Liver (tissue), 9 donors: ENCODE data around the gene MAPK8. TPM values are rescaled to one million over a fixed set of nuclear protein-coding genes. Genes with fewer than 3 reads are reported as not detected.

Experiments used
- DNase-seq: peaks from one replicate; pipeline ENCODE4 v3.0.0-alpha.2; 2017; ENCODE audit warnings: low spot score
- H3K27ac ChIP-seq, 2 donors: one replicate each; pipeline ENCODE4 v1.7.0; 2013; ENCODE audit warnings: inconsistent platforms in 2 of 2, low read length in 2 of 2, control low read depth in 1 of 2, low read depth in 1 of 2, mild to moderate bottlenecking in 1 of 2
- H3K27me3 ChIP-seq, 4 donors: one replicate each; pipeline versions ENCODE4 v1.6.1 to v1.7.0; 2013; ENCODE audit warnings: low read length in 3 of 4, inconsistent platforms in 1 of 4, mild to moderate bottlenecking in 1 of 4, moderate library complexity in 1 of 4; ENCODE audit not compliant: control insufficient read depth in 4 of 4, insufficient read depth in 4 of 4
- H3K36me3 ChIP-seq, 4 donors: one replicate each; pipeline versions ENCODE4 v1.6.1 to v1.7.0; 2013; ENCODE audit warnings: low read length in 3 of 4, mild to moderate bottlenecking in 3 of 4, low read depth in 1 of 4, moderate library complexity in 1 of 4; ENCODE audit not compliant: control insufficient read depth in 4 of 4, insufficient read depth in 3 of 4
- H3K4me1 ChIP-seq, 4 donors: one replicate each; pipeline versions ENCODE4 v1.6.1 to v1.7.0; 2013; ENCODE audit warnings: low read length in 3 of 4, mild to moderate bottlenecking in 3 of 4, moderate library complexity in 1 of 4; ENCODE audit not compliant: control insufficient read depth in 4 of 4, insufficient read depth in 4 of 4
- H3K4me3 ChIP-seq, 3 donors: one replicate each; pipeline versions ENCODE4 v1.6.1 to v1.7.0; 2013; ENCODE audit warnings: low read length in 3 of 3, control low read depth in 1 of 3, low read depth in 1 of 3, mild to moderate bottlenecking in 1 of 3
- H3K9ac ChIP-seq, 2 donors: one replicate each; pipeline ENCODE4 v1.7.0; 2013; ENCODE audit warnings: low read length in 2 of 2, mild to moderate bottlenecking in 2 of 2, moderate library complexity in 2 of 2, control low read depth in 1 of 2, low read depth in 1 of 2
- H3K9me3 ChIP-seq, 4 donors: one replicate each; pipeline versions ENCODE4 v1.6.1 to v1.7.0; 2013; ENCODE audit warnings: low read length in 3 of 4; ENCODE audit not compliant: control insufficient read depth in 4 of 4
- ATF3 ChIP-seq: IDR thresholded peaks from 2 replicates; pipeline ENCODE4 v1.6.1; 2016; ENCODE audit warnings: antibody characterized with exemption
- EGR1 ChIP-seq, 2 donors: IDR thresholded peaks; 2 replicates each; pipeline ENCODE4 v1.6.1; 2016 to 2018; ENCODE audit warnings: antibody characterized with exemption in 2 of 2, low read depth in 2 of 2
- FOXA1 ChIP-seq: IDR thresholded peaks from 2 replicates; pipeline ENCODE4 v1.6.1; 2016; ENCODE audit warnings: antibody characterized with exemption
- FOXA2 ChIP-seq: IDR thresholded peaks from 2 replicates; pipeline ENCODE4 v1.6.1; 2016; ENCODE audit warnings: antibody characterized with exemption
- GABPA ChIP-seq, 2 donors: IDR thresholded peaks in 1 of 2; conservative IDR thresholded peaks in 1 of 2; 2 replicates each; pipeline ENCODE4 v1.6.1; 2016; ENCODE audit warnings: antibody characterized with exemption in 2 of 2, mild to moderate bottlenecking in 1 of 2, moderate library complexity in 1 of 2
- HNF4A ChIP-seq, 2 donors: conservative IDR thresholded peaks; 2 replicates each; pipeline ENCODE4 v1.6.1; 2016; ENCODE audit warnings: antibody characterized with exemption in 2 of 2, mild to moderate bottlenecking in 2 of 2
- HNF4G ChIP-seq: IDR thresholded peaks from 2 replicates; pipeline ENCODE4 v1.6.1; 2016; ENCODE audit warnings: antibody characterized with exemption
- JUND ChIP-seq, 2 donors: IDR thresholded peaks; 2 replicates each; pipeline ENCODE4 v1.6.1; 2016; ENCODE audit warnings: antibody characterized with exemption in 2 of 2
- NR2F2 ChIP-seq: IDR thresholded peaks from 2 replicates; pipeline ENCODE4 v1.6.1; 2016; ENCODE audit warnings: antibody characterized with exemption
- RAD21 ChIP-seq, 2 donors: IDR thresholded peaks; 2 replicates each; pipeline ENCODE4 v1.6.1; 2016; ENCODE audit warnings: antibody characterized with exemption in 2 of 2, mild to moderate bottlenecking in 2 of 2
- RXRA ChIP-seq, 2 donors: IDR thresholded peaks; 2 replicates each; pipeline ENCODE4 v1.6.1; 2017 to 2018; ENCODE audit warnings: antibody characterized with exemption in 2 of 2, mild to moderate bottlenecking in 1 of 2
- SP1 ChIP-seq: IDR thresholded peaks from 2 replicates; pipeline ENCODE4 v1.6.1; 2018; ENCODE audit warnings: antibody characterized with exemption, mild to moderate bottlenecking
- TAF1 ChIP-seq: conservative IDR thresholded peaks from 2 replicates; pipeline ENCODE4 v1.6.1; 2016; ENCODE audit warnings: antibody characterized with exemption, mild to moderate bottlenecking
- YY1 ChIP-seq: IDR thresholded peaks from 2 replicates; pipeline ENCODE4 v1.6.1; 2016; ENCODE audit warnings: antibody characterized with exemption, mild to moderate bottlenecking
- WGBS: extraction: QIAGEN DNeasy Blood & Tissue Kit; methylation state at CpG from one replicate; pipeline ENCODE4 v1.1.7; 2013; 5-methylcytosine and 5-hydroxymethylcytosine counted together
- polyA plus RNA-seq, 2 donors: library from polyadenylated mRNA; stranded (reverse) in 1 of 2; unstranded in 1 of 2; fragments of 200-250 nt in 1 of 2; fragments of >200 nt in 1 of 2; fragmentation: Nextera tagmentation in 1 of 2; extraction: Ambion mirVana in 1 of 2; gene quantifications; one replicate each; pipeline versions ENCODE4 v1.2.1 to v1.2.3, GENCODE V29; 2013 to 2015
- total RNA-seq, 2 donors: library from RNA; depleted of rRNA; stranded (reverse); fragments of >200 nt; gene quantifications; one replicate each; pipeline ENCODE4 v1.2.3, GENCODE V29; 2014
- TF ChIP-seq, protein P1 (sequence below): IDR thresholded peaks from 2 replicates; pipeline ENCODE4 v1.6.1; 2016; ENCODE audit warnings: antibody characterized with exemption, mild to moderate bottlenecking
- TF ChIP-seq, protein P2 (sequence below): fragments of 150-350 bp; IDR thresholded peaks from 2 replicates; pipeline ENCODE4 v1.5.1; 2017; ENCODE audit warnings: improper control_type of control experiment, low read depth, low read length; ENCODE audit not compliant: missing input control
- TF ChIP-seq, protein P3 (sequence below): IDR thresholded peaks from 2 replicates; pipeline ENCODE4 v1.6.1; 2016; ENCODE audit warnings: antibody characterized with exemption
- TF ChIP-seq, protein P4 (sequence below): IDR thresholded peaks from 2 replicates; pipeline ENCODE4 v1.6.1; 2016; ENCODE audit warnings: antibody characterized with exemption
- donor health status: healthy.
- donor health status: healthy.
- donor health status: healthy.
- donor health status: healthy.
- donor health status: healthy.

Gene MAPK8
- total and polyA plus RNA-seq, 4 donors: 14.9 to 51.6 (median 24.8) TPM

- DNase-seq: no peak
Observed at GRCh38 chr10:48423884-48424283, 117.4 kb downstream of the MAPK8 start.

More at GRCh38 chr10:48423884-48424283, 117.4 kb downstream of the MAPK8 start:
- Histone ChIP-seq H3K27ac (no peak overlapping the region), H3K9ac (no peak overlapping the region), H3K36me3 (peaks cover 0 to 3% (median 0%) of the 10 kb centered on the region in 4 donors), H3K9me3 (no peaks in the 10 kb centered on the region), H3K4me1 (no peaks in the 10 kb centered on the region), H3K4me3 (no peak overlapping the region), H3K27me3 (no peaks in the 10 kb centered on the region)
- WGBS: 96% methylated on average over 4 of the region's 4 CpGs
- TF ChIP-seq FOXA1 (no peak), RXRA (IDR thresholded peaks at IDR 0.05) (no peak), HNF4G (no peak), RAD21 (IDR thresholded peaks at IDR 0.05) (no peak), EGR1 (IDR thresholded peaks at IDR 0.05; ENCODE audit: low read depth in 2 of 2) (no peak), ATF3 (no peak), SP1 (no peak), HNF4A (conservative IDR thresholded peaks at IDR 0.05) (no peak), GABPA (IDR thresholded peaks at IDR 0.05 in 1 of 2, conservative IDR thresholded peaks at IDR 0.05 in 1 of 2) (no peak), JUND (IDR thresholded peaks at IDR 0.05) (no peak), FOXA2 (no peak), TAF1 (no peak), YY1 (no peak), NR2F2 (no peak)
- TF ChIP-seq, protein P1, sequence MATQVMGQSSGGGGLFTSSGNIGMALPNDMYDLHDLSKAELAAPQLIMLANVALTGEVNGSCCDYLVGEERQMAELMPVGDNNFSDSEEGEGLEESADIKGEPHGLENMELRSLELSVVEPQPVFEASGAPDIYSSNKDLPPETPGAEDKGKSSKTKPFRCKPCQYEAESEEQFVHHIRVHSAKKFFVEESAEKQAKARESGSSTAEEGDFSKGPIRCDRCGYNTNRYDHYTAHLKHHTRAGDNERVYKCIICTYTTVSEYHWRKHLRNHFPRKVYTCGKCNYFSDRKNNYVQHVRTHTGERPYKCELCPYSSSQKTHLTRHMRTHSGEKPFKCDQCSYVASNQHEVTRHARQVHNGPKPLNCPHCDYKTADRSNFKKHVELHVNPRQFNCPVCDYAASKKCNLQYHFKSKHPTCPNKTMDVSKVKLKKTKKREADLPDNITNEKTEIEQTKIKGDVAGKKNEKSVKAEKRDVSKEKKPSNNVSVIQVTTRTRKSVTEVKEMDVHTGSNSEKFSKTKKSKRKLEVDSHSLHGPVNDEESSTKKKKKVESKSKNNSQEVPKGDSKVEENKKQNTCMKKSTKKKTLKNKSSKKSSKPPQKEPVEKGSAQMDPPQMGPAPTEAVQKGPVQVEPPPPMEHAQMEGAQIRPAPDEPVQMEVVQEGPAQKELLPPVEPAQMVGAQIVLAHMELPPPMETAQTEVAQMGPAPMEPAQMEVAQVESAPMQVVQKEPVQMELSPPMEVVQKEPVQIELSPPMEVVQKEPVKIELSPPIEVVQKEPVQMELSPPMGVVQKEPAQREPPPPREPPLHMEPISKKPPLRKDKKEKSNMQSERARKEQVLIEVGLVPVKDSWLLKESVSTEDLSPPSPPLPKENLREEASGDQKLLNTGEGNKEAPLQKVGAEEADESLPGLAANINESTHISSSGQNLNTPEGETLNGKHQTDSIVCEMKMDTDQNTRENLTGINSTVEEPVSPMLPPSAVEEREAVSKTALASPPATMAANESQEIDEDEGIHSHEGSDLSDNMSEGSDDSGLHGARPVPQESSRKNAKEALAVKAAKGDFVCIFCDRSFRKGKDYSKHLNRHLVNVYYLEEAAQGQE: no peak
- TF ChIP-seq, protein P2, sequence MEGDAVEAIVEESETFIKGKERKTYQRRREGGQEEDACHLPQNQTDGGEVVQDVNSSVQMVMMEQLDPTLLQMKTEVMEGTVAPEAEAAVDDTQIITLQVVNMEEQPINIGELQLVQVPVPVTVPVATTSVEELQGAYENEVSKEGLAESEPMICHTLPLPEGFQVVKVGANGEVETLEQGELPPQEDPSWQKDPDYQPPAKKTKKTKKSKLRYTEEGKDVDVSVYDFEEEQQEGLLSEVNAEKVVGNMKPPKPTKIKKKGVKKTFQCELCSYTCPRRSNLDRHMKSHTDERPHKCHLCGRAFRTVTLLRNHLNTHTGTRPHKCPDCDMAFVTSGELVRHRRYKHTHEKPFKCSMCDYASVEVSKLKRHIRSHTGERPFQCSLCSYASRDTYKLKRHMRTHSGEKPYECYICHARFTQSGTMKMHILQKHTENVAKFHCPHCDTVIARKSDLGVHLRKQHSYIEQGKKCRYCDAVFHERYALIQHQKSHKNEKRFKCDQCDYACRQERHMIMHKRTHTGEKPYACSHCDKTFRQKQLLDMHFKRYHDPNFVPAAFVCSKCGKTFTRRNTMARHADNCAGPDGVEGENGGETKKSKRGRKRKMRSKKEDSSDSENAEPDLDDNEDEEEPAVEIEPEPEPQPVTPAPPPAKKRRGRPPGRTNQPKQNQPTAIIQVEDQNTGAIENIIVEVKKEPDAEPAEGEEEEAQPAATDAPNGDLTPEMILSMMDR: no peak
- TF ChIP-seq, protein P3, sequence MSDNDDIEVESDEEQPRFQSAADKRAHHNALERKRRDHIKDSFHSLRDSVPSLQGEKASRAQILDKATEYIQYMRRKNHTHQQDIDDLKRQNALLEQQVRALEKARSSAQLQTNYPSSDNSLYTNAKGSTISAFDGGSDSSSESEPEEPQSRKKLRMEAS: no peak
- TF ChIP-seq, protein P4, sequence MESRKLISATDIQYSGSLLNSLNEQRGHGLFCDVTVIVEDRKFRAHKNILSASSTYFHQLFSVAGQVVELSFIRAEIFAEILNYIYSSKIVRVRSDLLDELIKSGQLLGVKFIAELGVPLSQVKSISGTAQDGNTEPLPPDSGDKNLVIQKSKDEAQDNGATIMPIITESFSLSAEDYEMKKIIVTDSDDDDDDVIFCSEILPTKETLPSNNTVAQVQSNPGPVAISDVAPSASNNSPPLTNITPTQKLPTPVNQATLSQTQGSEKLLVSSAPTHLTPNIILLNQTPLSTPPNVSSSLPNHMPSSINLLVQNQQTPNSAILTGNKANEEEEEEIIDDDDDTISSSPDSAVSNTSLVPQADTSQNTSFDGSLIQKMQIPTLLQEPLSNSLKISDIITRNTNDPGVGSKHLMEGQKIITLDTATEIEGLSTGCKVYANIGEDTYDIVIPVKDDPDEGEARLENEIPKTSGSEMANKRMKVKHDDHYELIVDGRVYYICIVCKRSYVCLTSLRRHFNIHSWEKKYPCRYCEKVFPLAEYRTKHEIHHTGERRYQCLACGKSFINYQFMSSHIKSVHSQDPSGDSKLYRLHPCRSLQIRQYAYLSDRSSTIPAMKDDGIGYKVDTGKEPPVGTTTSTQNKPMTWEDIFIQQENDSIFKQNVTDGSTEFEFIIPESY: no peak
